Ovary (tissue), 3 donors: ENCODE measurements around the gene CNOT6L.

ENCODE experiments used
- CTCF ChIP-seq, 3 donors: fragments of 450-650 bp in 2 of 3; fragments of 200-600 bp in 1 of 3; IDR thresholded peaks; one replicate each; pipeline versions ENCODE4 v1.5.1 to v1.8.0; 2016 to 2022; ENCODE audit warnings: antibody characterized with exemption in 3 of 3, mild to moderate bottlenecking in 1 of 3
- EP300 ChIP-seq: sonication (generic); formaldehyde crosslinking; IDR thresholded peaks from one replicate; pipeline ENCODE4 v1.6.1; 2017; ENCODE audit warnings: antibody characterized with exemption
- donor health status: DM: no; HTN: no; CAD: no.

GRCh38 chr4:77797239-77797638 lies 21.9 kb downstream of the CNOT6L start:
- TF ChIP-seq CTCF (IDR thresholded peaks at IDR 0.05) (no peak), EP300 (no peak)
